ENCODE results near the gene AOX1.

DNA sequence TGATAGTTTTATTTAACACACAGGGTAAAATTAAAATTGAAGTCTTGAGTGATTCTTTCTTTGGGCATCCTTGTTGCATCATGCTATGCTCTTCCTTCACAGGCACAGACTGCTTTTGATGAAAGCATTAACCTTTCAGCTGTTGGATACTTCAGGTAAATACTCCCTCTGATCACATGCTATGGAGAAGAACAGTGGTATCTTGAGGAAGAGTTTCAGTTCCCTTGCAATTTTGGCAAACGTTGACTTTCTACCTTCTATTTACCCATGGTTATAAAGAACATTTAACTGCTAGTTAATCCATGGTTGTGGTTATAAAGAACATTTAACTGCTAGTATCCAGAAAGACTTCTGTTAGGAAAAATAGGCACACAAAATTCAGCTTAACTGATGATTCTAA is 75.7 kb downstream of the AOX1 start:
- no peak for TF ChIP-seq SP1 (IDR thresholded peaks at IDR 0.05; ENCODE audit: low read depth)
- no peak for TF ChIP-seq EGR1 (IDR thresholded peaks at IDR 0.05; ENCODE audit: low read depth)
- TF ChIP-seq, protein P1, sequence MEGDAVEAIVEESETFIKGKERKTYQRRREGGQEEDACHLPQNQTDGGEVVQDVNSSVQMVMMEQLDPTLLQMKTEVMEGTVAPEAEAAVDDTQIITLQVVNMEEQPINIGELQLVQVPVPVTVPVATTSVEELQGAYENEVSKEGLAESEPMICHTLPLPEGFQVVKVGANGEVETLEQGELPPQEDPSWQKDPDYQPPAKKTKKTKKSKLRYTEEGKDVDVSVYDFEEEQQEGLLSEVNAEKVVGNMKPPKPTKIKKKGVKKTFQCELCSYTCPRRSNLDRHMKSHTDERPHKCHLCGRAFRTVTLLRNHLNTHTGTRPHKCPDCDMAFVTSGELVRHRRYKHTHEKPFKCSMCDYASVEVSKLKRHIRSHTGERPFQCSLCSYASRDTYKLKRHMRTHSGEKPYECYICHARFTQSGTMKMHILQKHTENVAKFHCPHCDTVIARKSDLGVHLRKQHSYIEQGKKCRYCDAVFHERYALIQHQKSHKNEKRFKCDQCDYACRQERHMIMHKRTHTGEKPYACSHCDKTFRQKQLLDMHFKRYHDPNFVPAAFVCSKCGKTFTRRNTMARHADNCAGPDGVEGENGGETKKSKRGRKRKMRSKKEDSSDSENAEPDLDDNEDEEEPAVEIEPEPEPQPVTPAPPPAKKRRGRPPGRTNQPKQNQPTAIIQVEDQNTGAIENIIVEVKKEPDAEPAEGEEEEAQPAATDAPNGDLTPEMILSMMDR (IDR thresholded peaks at IDR 0.05 in 2 of 3, conservative IDR thresholded peaks at IDR 0.05 in 1 of 3; ENCODE audit: borderline replicate concordance in 1 of 3, insufficient read depth in 1 of 3, low read depth in 2 of 3, low read length in 2 of 3): no peak
- no peak for TF ChIP-seq EZH2 (IDR thresholded peaks at IDR 0.05)
- TF ChIP-seq POLR2A (IDR thresholded peaks at IDR 0.05; ENCODE audit: borderline replicate concordance, extremely low read depth, insufficient read depth, insufficient read length): no peak
